Adipose tissue (tissue), 3 donors: ENCODE measurements around the gene RNF115. TPM values are rescaled to one million over a fixed set of nuclear protein-coding genes. Genes with fewer than 3 reads are reported as not detected.
"Not testable (repeated sequence)": the region's sequence is repeated elsewhere in the genome, so short reads cannot be mapped to it uniquely, and the experiment has no call there.

Source experiments
- H3K27ac ChIP-seq: one replicate; pipeline ENCODE4 v1.5.1; 2013; ENCODE audit warnings: low read depth, low read length
- WGBS, 3 donors: extraction: QIAGEN DNeasy Blood & Tissue Kit; methylation state at CpG; one replicate each; pipeline ENCODE4 v1.1.7; 2013; 5-methylcytosine and 5-hydroxymethylcytosine counted together
- polyA plus RNA-seq, 3 donors: library from polyadenylated mRNA; stranded (reverse); fragments of 200-250 nt; gene quantifications; one replicate each; pipeline ENCODE4 v1.2.3, GENCODE V29; 2013
- donor health status: healthy with polysubstance abuse.
- donor health status: Bipolar disorder and iron deficiency.
- donor health status: healthy.

RNF115 gene
- polyA plus RNA-seq, 3 donors, result 3.4 to 8.3 (median 4.9) TPM

DNA sequence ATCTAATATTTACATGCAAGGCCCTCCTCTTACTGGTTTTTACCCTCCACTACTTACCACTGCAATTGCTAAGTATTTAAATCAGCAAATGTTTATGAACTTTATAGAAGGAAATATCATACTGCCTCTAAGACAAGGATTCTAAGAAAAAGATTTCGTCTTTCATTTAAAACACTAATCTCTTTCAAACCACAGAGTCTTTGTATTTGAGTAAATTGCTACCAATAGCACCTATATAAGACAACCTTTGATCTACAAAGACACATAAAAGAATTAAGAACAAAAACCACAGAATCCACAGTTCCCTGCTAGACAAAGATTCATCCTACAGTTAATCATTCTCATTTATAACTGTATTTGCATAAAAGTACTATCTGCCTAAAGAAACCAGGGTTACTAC lies 37.6 kb downstream of the RNF115 start:
- WGBS, 3 donors, result 0 to 72% (median 55%) methylated on average over 1 of the region's 1 CpG
- H3K27ac ChIP-seq, result no peak overlapping the region

DNA sequence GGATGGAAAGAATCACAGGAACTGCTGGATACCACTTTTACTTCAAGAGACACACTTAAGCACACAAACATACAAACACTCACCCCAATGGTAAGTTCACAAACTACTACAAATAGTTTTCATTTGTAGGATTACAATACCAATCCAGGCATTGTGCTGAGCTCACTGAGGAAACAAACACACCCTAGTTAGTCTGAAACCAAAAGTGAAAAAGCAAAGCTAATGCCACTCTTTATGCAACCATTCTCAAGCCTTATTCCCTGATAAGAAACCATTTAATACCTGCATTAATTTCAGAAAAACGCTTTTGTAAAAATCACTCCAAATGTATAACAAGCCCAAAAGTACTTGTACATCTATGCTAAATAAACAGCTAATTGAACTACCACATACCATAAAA lies 38.3 kb downstream of the RNF115 start:
- WGBS, 3 donors, result 81 to 87% (median 82%) methylated on average over 1 of the region's 1 CpG
- no peak overlapping the region for H3K27ac ChIP-seq

DNA sequence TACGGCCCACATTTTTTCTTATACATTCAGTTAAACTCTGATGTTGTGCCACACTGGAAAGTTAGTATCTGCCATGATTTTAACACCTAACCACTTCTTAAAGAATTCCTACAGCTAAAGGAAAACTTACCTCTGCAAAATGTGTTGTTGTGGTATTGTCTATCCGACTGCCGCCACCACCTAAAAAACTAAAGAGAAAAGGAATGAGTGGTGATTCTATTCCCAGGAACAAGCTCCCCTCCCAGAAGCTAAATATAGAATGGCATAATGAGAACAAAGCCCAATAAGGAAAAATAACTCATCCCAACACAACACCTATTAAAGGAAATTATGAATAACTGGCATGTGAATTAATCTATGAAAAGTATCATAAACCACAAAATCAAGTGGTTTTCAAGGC lies 39.5 kb downstream of the RNF115 start:
- 69 to 97% (median 94%) methylated on average over 3 of the region's 3 CpGs for WGBS, 3 donors
- H3K27ac ChIP-seq, result no peak overlapping the region

DNA sequence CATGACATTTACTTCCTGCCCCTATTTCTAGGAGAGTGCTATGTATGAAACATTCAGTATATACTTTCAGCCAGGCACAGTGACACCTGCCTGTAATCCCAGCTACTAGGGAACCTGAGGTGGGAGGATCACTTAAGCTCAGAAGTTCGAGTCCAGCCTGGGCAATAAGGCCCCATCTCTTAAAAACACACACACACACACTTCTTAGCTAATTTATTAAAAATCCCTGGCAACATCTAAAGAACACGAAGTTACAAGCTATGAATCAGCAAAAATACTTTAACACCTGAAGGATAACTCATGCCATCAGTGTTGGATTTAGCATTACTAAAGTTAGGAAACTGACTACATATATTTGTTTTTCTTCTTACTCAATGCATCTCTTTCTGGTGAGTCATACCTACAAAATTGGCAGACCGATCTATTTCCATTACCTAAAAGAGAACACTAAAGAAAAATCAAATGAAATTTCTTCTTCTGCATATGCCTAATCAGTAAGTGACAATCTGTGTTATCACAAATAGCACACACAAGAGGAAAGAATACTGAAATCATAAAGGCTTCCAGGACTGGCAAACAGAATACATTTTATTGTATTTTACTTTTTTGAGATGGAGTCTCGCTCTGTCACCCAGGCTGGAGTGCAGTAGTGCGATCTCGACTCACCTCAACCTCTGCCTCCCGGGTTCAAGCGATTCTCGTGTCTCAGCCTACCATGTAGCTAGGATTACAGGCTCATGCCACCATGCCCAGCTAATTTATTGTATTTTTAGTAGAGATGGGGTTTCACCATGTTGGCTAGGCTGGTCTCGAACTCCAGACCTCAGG lies 41.4 kb downstream of the RNF115 start:
- H3K27ac ChIP-seq, result no peak overlapping the region
- WGBS, 3 donors, result 77 to 84% (median 83%) methylated on average over 10 of the region's 10 CpGs

DNA sequence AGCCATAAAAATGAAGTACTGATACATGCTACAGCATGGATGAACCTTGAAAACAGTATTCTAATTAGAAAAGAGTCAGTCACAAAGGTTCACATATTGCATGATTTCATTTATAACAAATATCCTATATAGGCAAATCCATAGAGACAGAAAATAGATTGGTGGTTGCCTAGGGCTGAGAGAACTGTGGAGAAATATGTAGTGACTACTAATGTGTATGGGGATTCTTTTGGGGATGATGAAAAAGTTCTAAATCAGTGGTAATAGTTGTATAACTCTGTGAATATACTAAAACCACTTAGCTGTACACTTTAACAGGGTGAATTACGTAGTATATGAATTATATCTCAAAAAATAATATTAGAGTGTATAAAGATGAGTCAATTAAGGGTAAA lies 45.8 kb downstream of the RNF115 start:
- 80 to 99% (median 98%) methylated on average over 1 of the region's 1 CpG for WGBS, 3 donors
- H3K27ac ChIP-seq, result no peak overlapping the region

DNA sequence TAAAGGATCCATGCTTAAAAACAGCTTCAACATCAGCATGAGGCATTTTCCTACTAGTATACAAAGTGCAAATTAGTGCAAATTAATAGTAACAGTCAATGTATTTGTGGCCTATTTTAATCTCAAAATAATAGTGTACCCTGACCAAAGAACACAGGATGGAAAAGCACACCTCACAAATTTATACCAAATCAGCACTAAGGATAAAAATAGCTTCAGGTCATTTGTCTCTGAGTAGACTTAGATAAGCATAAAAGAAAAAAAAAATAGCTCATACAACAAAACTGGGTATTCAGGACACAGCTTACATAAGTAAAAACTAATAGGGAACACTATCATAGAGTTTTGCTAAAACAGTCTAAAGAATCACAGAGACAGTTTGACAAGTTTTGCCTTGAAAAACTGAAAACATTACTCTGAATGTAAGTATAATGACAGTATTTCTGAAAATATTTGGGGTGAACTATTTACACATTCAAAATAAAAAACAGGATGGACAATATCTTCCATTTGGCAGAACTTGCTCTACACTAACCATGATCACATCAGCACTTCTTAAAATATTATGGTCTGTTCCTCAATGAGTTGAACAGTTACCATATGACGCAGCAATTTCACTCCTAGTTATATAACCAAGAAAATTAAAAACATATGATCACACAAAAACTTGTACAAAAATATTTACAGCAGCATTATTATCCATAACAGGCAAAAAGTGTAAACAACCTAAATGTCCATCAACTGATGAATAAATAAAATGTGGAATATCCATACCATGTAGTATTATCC lies 46.3 kb downstream of the RNF115 start:
- 56 to 72% (median 63%) methylated on average over 1 of the region's 1 CpG for WGBS, 3 donors
- no peak overlapping the region for H3K27ac ChIP-seq

DNA sequence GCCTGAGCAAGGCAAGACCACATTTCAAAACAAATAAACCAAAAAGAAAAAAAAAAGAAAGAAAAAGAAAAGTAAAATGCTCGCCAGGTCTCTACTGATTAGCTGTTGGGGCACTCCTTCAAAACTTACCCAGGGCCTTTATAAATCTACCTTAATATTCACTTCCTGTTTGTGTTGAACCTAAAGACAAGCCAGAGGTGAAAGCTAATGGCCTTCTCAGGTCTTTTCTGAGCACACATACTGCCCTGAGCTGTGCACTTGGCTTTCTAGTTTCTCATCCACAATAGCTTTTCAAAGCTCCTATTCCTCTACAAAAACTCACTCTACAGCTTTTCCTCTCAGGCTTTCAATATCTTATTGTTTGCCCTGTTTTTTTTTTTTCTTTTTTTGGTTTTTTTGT lies 50.5 kb downstream of the RNF115 start:
- WGBS, 3 donors, result 50 to 86% (median 81%) methylated on average over 1 of the region's 1 CpG
- H3K27ac ChIP-seq, result no peak overlapping the region

DNA sequence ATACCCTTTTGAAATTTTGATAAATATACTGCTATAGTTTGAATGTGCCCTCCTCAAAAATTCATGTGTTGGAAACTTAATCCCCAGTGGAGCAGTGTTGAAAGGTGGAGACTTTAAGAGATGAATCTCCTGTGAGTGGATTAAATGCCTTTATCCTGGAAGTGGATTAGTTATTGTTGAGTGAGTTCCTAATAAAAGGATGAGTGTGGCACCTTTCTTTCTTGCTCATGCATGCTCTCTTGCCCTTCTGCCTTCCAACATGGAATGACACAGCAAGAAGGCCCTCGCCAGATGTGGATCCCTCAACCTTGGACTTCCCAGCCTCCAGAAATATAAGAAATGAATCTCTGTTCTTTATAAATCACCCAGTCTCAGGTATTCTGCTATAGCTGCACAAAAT lies 52.8 kb downstream of the RNF115 start:
- no peak overlapping the region for H3K27ac ChIP-seq
- 98 to 100% (median 100%) methylated on average over 1 of the region's 1 CpG for WGBS, 3 donors

DNA sequence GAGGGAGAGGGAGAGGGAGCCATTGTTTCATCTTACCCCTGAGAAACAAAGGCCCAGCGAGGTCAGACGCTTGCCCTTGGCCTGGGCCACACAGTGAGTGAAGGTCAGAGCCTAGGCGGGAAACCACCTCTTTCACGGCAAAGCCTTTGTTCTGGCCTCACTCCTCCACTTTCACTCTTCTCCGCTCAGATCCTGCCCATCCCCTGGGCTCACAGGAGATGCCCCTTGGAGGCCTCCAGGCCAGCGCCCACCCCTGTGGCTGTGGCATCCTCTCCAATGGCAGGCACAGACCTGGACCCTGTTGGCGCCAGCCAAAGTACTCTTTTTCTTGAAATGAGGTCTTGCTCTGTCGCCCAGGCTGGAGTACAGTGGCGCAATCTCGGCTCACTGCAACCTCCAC lies 55.9 kb downstream of the RNF115 start:
- 97 to 100% (median 99%) methylated on average over 9 to 10 of the region's 10 CpGs for WGBS, 3 donors
- not testable (repeated sequence) for H3K27ac ChIP-seq

DNA sequence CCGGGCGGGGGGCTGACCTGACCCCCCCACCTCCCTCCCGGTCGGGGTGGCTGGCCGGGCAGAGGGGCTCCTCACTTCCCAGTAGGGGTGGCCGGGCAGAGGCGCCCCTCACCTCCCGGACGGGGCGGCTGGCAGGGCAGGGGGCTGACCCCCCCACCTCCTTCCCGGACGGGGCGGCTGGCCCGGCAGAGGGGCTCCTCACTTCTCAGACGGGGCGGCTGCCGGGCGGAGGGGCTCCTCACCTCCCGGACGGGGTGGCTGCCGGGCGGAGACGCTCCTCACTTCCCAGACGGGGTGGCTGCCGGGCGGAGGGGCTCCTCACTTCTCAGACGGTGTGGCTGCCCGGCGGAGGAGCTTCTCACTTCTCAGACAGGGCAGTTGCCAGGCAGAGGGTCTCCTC lies 57.0 kb downstream of the RNF115 start:
- H3K27ac ChIP-seq, result not testable (repeated sequence)
- WGBS, 3 donors, result 96 to 98% (median 98%) methylated on average over 11 to 29 of the region's 29 CpGs

DNA sequence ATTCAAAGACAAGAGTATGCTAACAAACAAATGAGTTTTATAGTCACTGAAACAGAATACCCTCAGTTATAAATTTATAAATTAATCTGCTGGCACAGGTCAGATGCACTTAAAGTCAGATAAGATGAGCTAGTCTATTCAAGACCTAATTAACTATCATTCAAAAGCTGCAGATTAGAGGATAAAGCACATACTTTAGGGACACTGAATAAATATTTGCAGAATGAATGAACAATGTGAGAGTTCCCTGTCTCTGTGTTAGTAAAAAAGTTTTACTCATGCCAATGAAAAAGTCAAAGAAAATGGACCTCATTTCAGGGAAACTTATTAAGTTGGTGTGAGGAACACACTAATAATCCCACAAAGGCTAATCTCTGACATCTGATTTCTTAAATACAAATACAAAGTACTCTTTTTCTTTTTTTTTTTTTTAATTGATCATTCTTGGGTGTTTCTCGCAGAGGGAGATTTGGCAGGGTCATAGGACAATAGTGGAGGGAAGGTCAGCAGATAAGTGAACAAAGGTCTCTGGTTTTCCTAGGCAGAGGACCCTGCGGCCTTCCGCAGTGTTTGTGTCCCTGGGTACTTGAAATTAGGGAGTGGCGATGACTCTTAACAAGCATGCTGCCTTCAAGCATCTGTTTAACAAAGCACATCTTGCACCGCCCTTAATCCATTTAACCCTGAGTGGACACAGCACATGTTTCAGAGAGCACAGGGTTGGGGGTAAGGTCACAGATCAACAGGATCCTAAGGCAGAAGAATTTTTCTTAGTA lies 58.1 kb downstream of the RNF115 start:
- WGBS, 3 donors, result 74 to 87% (median 80%) methylated on average over 3 to 5 of the region's 5 CpGs
- H3K27ac ChIP-seq, result not testable (repeated sequence)

DNA sequence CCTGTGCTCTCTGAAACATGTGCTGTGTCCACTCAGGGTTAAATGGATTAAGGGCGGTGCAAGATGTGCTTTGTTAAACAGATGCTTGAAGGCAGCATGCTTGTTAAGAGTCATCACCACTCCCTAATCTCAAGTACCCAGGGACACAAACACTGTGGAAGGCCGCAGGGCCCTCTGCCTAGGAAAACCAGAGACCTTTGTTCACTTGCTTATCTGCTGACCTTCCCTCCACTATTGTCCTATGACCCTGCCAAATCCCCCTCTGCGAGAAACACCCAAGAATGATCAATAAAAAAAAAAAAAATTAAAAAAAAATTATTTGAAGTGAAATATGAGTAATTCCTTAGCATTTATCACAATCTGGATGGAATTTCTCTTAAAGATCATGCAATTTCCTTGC lies 58.8 kb downstream of the RNF115 start:
- 26 to 82% (median 75%) methylated on average over 2 of the region's 3 CpGs for WGBS, 3 donors
- H3K27ac ChIP-seq, result not testable (repeated sequence)

DNA sequence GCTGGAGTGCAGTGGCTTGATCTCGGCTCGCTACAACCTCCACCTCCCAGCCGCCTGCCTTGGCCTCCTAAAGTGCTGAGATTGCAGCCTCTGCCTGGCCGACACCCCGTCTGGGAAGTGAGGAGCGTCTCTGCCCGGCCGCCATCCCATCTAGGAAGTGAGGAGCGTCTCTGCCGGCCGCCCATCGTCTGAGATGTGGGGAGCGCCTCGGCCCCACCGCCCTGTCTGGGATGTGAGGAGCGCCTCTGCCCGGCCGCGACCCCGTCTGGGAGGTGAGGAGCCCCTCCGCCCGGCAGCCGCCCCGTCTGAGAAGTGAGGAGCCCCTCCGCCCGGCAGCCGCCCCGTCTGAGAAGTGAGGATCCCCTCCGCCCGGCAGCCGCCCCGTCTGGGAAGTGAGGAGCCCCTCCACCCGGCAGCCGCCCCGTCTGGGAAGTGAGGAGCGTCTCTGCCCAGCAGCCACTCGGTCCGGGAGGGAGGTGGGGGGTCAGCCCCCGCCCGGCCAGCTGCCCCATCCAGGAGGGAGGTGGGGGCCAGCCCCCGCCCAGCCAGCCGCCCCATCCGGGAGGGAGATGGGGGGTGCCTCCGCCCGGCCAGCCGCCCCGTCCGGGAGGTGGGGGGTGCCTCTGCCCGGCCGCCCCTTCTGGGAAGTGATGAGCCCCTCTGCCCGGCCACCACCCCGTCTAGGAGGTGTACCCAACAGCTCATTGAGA lies 59.5 kb downstream of the RNF115 start:
- WGBS, 3 donors, result 95 to 97% (median 96%) methylated on average over 37 to 52 of the region's 52 CpGs
- H3K27ac ChIP-seq, result not testable (repeated sequence)

DNA sequence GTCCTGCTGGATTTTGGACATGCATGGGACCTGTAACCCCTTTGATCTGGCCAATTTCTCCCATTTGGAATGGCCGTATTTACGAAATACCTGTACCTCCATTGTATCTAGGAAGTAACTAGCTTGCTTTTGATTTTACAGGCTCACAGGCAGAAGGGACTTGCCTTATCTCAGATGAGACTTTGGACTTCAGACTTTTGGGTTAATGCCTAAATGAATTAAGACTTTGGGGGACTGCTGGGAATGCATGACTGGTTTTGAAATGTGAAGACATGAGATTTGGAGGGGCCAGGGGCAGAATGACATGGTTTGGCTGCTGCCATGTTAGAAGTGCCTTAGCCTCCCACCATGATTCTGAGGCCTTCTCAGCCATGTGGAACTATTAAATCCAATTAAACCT lies 61.9 kb downstream of the RNF115 start:
- not testable (repeated sequence) for H3K27ac ChIP-seq
- WGBS, 3 donors, result 93 to 100% (median 97%) methylated on average over 2 of the region's 2 CpGs

DNA sequence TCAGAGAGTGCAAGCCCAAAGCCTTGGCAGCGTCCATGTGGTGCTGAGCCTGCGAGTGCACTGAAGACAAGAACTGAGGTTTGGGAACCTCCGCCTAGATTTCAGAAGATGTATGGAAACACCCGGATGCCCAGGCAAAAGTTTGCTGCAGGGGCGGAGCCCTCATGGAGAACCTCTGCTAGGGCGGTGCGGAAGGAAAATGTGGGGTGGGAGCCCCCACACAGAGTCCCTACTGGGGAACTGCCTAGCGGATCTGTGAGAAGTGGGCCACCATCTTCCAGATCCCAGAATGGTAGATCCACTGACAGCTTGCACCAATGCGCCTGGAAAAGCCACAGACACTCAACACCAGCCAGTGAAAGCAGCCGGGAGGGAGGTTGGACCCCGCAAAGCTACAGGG lies 62.4 kb downstream of the RNF115 start:
- 96 to 99% (median 99%) methylated on average over 11 of the region's 11 CpGs for WGBS, 3 donors
- H3K27ac ChIP-seq, result not testable (repeated sequence)

DNA sequence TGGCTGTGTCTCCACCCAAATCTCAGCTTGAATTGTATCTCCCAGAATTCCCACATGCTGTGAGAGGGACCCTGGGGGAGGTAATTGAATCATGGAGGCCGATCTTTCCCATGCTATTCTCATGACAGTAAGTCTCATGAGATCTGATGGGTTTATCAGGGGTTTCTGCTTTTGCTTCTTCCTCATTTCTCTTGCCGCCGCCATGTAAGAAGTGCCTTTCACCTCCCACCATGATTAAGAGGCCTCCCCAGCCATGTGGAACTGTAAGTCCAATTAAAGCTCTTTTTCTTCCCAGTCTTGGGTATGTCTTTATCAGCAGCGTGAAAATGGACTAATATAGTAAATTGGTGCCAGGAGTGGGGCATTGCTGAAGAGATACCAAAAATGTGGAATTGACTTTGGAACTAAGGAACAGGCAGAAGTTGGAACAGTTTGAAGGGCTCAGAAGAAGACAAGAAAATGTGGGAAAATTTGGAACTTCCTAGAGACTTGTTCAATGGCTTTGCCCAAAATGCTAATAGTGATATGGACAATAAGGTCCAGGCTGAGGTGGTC lies 63.4 kb downstream of the RNF115 start:
- H3K27ac ChIP-seq, result not testable (repeated sequence)
- 97 to 98% (median 98%) methylated on average over 4 of the region's 4 CpGs for WGBS, 3 donors

DNA sequence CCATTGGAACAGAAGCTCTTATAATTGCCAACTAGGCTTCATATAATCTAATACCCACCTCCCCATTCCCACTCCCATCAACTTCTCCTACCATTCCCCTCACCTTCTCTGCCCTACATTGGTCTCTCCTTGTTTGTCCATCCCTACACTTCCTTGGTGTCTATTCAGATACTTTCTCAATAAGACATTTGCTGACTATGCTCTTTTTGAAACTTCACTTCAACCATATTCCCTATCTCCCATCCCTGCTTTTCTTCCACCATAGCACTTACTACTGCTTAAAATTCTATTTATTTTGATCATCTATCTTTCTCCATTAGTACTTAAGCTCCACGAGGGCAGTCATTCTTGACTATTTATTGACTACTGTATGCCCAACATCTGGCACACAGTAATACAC lies 64.2 kb downstream of the RNF115 start:
- 87 to 100% (median 95%) methylated on average over 1 of the region's 1 CpG for WGBS, 3 donors

DNA sequence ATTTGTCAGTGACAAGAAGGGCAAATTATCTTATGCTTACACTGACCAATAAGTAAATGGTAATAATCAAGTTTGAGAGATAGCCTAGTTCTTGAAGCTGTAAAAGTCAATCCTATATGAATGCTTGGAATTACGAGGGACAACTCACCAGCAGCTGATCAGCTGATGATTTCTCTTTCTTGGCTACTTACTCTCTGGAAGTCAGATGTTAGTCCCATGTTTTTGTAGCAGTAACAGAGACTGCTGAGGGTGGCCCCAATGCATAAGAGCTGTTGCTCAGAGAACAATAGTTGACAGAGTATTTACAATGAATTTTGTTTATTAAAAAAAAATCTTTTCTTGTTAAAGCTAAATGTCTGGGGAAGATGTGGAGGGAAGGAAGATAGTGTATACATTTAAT lies 65.3 kb downstream of the RNF115 start:
- H3K27ac ChIP-seq, result no peak overlapping the region
- 82 to 95% (median 92%) methylated on average over 1 of the region's 1 CpG for WGBS, 3 donors

More for the DNA sequence above, 64.2 kb downstream of the RNF115 start:
- H3K27ac ChIP-seq, result no peak overlapping the region
